GM18861 (cell line): ENCODE data around the gene BPIFB6.

Experiments used
- ATAC-seq: cut with Tn5 transposase; IDR thresholded peaks from one replicate; pipeline ENCODE4 v1.9.1; 2021; ENCODE audit not compliant: unreplicated experiment

The BPIFB6 gene

DNA sequence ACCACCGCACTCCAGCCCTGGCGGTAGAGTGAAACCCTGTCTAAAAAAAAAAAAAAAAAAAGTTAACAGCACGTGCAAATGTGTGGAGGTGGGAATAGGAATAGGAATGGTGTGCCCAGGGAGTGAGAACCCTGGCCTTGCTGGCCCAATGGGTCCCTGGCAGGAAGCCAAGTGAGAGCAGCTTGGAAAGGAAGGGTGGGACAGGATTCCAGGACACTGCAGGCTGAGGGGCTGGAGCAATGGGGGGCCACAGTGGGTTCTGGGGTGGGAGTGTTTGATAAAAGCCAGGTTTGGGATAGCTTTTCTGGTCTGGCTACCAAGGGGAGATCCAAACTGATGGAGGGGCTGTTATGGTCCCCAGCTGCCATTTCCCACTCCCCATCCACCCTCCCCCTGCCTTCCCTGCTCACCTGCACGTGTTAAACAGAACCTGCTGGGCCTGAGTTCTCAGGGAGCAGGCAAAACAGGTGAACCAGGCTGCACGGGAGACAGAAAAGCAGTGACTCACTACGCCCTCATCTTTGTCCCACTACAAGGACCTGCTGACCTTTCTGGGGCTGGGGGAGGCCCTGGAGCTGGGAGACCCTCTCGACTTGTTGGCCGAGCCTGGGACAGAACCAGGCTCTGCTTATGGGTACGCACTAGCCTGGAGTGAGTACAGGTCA, 30.5 kb upstream of the BPIFB6 start:
- ATAC-seq, result no peak

DNA sequence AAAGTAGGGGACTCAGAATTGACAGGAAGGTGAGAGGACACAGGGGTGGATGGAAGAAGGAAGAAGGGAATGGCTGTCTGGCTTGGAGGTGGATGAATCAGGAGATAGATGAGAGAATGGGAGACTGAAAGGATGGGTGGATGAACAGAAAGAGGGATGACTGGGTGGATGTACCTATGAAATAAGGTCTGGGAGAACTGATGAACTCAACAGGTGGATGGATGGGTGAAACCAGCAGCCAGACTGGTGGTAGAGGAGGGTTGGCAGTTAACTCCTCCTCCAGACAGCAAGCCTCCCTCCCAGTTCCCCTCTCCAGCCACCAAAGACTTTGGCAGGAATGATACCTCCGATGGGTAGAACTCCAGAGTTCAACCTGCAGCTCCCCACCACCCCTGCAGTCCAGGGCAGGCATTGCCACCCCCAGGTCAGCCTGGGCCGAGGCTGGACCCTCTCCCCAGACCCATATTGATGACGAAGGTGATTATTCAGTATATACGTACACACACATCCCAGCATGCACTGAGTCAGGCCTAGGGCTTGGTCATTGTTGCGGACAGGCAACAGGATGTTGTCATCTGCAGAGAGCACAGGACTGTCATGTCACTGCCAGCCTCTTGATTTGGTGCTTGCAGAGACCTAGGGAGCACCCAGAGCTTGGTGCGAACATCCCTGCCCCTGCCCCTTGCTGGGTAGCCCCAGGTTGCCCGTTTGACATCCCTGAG, 29.2 kb upstream of the BPIFB6 start:
- no peak for ATAC-seq

DNA sequence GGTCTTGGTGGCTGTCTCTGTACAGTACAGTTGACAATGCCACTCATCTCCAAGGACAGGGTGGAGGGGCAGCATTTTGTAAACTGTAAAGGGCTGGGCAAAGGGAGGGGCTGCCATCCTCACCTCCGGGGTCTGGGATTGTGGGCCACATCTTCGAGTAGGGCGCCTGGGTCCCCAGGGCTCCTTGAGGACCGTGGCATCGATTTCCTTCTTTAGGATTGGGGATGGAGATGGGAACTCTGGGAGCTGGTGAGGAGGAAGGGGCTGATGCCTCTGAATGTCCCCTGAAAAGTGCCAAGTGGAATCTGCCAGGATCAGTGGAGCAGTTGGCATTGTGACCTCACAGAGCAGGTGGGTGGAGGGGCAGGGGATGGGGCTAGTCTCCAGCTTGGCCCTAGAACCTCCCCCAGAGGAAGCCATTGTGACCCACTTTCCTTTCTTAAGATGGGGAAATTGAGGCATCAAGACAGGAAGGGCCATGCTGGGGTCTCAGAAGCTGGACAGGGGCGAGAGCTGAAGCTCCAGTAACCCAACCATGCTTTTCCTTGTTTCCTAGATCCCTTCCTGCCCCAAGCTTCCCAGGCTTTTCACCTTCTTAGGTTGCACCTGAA, 27.2 kb upstream of the BPIFB6 start, which contains the start of gene SUN5:
SUN5 (minus strand) TSS at position 293 of the 611 bp plus-strand sequence; CDS start at position 200, 93 bp downstream.
- ATAC-seq, result no peak

DNA sequence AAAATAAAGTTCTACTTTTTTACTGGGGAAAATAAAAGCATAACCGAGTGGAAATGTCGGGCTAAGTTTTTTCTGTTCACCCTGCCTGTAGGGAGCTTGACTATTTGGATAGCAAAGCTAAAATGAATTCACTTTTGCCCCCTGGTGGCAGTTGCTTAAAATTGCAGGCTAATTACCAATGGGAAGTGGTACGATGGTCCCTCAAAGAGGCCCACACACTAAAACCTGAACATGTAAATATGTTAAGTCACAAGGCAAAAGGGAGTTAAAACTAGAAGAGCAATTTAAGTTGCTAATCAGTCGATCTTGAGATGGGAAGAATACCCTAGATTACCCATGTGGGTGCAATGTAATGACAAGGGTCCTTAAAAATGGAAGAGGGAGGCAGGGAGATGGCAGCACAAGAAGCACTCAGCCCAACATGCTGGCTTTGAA, 26.3 kb upstream of the BPIFB6 start:
- no peak for ATAC-seq

DNA sequence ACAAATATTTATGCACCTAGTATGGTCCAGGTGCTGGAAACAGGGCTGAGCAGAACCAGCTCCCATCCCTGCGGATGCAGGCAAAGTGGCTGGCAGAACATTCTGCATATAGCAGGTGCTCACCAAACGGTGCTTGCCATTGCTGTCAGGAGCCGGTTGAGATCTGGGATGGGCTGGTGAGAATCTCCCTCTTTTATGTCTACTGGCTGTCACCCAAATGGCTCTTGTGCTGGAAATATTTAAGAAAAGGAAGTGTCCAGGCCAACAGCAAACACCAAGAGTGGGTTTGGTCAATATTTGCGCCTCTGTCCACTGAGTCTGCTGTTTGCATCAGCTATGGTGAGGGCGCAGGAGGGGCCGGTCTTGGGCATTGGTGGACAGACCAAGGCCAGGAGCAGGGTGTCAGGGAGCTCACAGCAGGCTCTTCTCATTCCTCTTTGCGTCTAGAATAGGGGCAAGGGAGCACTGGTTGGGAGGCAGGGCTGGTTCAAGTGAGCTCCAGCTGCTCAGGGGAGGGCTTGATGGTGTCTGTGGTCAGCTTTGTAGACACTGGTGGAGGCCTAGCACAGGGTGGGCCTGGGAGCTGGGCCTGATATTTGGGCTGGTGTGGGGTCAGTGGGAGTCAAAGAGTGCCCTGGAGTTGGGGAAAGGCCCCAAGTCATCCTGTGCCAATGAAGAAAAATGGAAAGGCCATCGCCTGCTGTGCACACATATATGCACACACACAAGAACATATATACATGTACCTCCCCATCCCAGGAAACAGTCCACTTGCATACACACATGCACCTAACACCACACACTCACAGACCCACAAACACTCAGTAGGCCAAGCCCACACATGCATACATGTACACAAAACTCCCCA, 25.3 kb upstream of the BPIFB6 start:
- no peak for ATAC-seq

DNA sequence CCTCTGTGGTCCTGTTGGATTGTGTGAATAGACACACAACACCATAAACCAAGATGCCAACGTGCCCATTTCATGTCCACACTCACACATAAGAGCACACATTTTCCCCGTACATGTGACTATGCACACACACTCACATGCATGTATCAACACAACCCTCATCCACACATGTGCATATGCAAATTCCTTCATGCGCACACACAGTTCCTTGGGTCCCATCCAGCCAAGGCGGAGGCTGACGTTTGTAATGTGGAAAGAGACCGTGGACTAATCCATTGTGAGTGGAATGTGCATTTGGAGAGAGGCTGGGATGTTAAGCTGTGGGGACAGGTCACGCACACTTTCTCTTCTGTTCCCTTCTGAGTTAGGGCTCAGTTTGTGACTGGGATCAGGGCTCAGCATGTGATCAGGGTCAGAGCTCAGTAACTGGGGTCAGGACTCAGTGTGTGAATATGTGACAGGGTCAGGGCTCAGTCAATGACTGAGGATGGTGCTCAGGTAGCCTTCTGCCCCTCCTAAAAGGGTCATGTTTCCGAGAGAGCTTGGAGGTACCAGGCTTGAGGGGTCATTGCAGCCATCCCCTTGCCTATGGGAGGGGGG, 24.6 kb upstream of the BPIFB6 start:
- ATAC-seq, result no peak

DNA sequence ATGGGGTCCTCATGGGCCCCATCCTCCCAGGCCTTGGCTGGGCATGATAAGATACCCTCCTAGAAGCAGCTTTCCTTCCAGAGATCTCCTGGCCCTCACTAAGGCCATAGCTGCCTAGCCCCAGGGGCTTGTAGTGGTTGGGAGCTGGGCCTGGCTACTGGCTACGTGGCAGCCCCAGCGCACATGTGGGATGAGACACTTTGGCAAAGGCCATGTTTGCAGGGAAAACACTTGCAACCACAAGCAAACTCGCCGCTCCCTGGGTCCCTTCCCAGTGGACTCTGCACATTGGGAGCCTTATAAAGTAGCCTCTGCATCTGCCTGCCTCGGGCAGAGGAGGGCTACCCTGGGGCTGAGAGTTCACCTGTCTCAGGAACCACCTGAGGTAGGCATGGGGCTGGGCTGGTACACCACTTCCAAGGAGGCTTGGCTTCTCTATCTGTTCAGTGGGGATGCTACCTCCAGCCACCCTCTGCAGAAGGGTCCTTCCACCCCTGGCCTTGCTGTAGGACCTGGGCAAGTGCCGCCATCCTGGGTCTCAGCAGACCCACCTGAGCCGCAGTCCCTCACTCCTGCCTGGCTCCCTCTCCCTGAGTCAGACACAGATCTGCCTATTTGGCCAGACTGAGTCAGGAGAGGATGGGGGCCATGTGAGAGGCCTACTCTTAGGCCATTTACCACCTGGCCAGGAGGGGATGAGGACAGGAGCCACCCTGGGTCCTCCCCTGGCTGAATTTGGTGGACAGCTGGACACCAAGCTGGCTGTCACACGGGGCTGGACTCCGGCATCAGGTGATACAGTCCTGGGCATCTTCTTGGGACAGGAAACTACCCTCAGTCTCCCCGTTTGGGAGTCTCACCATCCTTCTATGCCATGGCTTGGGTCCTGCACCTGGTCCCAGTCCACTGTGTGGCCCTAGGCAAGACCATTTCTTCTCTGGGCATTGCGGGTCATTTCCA, 23.8 kb upstream of the BPIFB6 start, which contains the start of gene BPIFB2:
BPIFB2 (plus strand) TSS at position 329 of the 960 bp plus-strand sequence. CDS start 871 bp downstream, outside the sequence.
- ATAC-seq, result no peak

DNA sequence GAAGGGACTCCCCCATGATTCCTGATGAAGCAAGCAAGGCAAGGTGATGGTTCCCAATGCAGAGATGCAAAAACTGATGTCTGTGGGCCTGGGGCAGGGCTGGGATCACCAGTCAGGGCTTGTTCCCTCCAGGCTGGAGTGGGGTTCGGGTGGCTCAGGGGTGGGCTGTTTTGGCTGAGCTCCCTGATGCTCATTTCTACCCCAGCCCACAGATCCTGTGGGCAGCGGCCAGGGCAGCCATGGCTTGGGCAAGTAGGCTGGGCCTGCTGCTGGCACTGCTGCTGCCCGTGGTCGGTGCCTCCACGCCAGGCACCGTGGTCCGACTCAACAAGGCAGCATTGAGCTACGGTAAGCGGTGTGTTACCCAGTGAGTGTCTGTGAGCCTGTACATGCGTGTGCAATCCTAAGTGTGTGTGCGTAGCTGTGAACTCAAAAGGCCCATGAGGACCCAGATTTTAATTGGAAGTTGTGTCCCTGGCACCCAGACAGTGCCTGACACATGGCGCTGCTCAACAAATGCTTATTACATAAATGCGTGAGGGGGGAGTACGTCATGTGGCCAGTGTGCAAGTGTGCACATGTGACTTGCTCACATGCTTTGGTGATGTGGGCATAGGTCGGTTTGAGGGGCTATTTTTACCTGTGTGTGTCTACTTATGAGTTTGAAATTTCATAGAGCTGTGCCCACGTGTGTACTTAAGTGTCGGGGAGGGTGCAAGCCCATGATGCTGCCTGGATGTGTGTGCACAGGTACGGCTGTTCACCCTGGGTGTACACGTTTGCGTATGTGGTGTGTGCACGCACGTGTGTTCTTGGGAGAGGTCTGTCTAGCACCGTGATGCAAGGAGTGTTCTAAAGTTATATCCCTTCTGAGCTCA, 22.9 kb upstream of the BPIFB6 start:
- no peak for ATAC-seq

DNA sequence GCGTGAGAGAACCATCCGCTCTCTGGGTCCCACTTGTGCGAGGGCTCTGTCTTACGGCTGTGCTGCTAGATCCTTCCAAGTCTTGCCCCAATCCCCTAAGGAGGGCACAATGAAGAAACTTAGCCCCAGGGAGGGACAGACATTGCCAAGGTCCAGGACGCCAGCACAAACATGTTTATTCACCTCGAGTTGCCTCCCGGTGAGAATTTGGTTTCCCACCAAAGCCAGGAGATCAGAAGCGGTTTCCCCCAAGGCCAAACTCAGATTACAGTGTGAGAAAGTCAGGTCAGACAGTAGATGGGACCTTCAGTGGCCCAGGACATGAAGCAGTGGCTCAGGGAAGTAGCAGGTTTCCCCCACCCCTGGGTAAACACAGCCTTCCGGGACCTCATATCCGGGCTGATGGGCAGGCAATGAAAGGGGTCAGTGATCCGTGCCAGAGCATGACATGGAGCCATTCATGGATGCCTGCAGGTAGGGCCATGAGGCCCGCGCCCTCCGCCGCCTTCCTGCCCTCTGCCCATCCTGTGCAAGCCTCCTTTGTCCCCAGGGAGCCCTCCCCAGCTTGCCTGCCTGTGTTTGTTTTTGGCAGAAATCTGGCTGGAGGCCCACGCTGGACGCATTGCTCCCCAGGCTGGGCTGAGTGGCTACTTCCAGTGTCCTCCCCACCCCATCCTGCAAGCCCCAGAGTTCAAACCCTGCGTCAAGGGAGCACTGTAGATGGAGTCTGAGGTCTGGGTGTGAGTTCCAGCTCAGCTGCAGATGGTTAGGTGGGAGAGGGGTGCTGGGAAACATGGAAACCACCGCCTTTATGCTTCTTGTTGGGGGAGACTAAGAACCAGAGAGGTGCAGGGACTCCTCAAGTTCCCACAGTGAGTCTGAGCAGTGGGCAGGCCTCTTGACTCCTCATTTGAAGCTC, 22.0 kb upstream of the BPIFB6 start:
- no peak for ATAC-seq

DNA sequence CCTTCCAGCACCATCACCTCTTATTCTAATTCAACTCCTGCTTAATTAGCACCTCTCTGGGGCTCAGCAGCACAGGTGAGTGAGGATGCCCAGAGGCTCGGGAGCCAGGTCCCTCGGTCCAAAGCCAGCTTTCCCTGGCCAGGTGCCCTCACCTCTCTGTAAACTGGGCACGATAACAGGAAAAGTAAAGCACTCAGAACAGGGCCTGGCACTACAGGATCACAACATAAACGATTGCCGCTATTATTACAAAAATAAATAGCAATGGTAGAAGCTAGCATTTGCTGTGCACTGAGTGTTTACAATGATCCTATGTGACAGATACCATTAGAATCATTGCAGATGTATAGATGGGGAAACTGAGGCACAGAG, 21.3 kb upstream of the BPIFB6 start:
- ATAC-seq, result no peak

DNA sequence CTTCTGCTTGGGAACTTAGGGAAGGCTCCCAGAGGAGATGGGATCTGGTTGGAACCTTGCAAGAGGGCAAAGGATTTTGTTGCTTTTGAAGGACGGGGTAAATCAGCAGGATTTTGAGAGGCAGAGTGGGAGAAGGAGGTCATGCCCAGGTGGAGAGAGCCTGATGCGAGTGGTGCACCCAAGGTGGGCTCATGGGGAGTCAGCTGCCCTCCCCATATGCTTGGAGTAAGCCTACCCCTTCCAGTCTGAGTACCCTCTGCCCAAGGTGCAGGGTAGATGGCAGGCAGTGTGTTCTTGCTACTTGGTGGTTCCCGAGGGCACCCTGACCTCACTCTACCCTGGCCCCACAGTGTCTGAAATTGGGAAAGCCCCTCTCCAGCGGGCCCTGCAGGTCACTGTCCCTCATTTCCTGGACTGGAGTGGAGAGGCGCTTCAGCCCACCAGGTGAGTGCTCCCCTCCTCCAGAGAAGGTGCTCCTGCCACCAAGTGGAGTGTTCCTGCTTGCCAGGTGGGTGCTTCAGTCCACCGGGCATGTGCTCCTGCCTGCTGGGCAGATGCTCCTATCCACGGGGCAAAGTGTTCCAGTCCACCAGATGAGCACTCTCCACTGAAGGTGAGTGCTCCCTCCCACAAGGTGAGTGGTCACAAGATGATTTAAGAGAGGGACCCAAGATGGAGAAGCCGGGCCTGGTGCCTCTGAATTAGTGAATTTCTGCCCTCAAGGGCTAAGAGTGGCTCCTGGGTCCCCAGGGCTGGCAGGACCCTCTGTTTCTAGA, 20.6 kb upstream of the BPIFB6 start:
- no peak for ATAC-seq

DNA sequence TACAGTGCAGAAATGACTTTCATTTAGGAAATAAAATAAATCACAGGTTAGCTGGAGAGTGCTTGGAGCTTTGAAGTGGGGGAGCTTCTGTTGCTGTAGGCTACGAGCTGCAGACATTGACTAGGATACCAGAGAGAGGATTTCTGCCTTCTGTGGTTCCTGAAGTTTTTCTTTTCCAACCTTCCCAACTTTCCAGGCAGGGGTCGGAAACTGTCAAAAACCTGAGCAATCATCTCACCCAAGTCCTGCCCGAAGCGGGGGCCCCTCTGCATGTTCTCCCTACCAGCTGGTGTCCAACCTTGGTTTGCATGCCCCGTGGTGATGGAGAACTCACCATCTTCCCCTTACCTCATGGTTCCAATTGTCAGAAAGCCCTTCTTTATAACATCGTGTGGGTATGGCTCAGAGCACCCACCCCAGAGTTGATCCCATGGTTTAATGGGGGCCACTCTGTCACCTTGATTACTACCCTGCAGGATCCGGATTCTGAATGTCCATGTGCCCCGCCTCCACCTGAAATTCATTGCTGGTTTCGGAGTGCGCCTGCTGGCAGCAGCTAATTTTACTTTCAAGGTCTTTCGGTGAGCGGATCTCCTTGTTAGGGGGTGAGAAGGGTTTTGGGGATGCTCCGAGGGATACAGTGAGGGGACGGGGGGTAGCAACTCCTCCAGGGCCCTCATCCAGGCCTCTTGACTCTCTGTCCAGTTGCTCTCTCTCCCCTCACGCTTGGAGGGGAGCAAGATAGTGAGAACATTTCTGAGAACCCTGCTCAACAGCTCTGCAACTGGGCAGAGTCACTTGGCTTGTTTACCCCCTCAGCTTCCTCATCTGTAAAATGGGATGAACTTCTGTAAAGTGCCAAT, 18.9 kb upstream of the BPIFB6 start:
- ATAC-seq, result no peak

DNA sequence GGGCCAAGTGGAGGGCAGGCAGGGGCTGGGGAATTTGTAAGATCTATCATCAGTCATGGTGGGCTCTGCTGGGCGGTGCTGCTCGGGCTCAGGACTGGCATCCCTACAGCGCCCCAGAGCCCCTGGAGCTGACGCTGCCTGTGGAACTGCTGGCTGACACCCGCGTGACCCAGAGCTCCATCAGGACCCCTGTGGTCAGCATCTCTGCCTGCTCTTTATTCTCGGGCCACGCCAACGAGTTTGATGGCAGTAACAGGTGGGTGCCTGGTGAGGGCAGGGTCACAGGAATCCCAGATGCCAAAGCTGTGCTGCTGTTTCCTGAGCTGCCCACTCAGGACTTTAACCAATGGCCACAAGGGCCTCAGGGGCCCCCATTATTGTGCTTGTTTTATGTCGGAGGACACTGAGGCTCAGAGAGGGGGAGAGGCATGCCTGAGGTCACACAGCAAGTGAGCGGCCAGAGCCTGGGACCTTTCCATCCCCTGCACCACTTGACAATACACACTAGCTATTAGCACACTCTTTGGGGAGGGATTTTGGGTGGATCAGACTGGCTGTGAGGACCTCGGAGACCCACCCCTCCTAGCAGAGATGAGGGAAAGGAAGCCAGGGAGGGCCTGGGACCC, 17.6 kb upstream of the BPIFB6 start:
- ATAC-seq, result no peak

DNA sequence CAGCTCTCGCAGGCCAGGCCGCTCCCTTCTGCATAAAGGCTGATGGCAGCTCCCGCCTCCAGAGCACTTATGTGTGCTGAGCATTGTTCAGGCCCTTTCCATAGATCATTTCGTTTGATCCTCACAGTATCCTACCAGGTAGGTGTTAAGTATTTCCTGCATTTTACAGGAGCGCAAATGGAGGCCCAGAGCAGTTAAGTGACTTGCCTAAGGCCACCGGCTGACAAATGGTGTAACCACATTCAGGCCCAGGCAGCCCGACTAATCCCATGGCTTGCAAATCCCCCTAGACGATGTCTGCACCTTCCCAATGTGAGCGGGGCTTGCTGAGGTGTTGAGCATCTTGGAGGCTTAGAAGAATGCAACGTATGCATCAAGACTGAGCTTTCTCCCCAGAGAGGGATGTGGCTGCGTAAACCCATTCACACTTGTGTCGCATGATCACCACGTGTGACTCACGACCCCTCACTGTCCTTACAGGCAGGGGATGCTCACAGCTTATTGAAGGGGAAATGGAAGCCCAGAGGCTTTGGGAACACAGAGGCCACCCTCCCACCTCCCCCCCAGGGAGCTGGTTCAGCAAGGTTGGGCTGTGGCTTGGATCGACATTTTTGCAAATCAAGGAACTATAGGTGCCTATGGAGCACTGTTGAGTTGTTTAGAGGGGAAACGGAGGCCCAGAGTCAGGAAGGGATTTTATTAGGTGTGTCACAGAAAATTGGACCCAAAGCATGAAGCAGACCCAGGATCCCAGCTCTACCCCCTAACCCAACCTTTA, 16.9 kb upstream of the BPIFB6 start:
- ATAC-seq, result no peak

DNA sequence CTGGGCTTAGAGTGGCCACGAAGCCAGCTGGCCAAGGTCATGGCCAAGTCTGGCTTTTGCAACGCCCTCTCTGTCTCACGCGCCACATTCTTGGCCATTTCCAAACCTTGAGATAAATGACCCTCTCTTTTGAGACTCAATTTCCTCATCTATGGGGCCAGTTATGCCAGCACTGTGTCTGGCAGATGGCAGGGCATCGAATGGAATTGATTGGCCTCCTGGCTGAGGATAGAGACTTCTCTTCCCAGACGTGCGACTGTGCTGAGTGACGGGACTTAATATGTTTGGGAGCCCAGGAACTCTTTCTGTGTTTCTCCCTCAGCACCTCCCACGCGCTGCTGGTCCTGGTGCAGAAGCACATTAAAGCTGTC, 16.3 kb upstream of the BPIFB6 start:
- no peak for ATAC-seq
